Left ventricle myocardium inferior (tissue), 1 donor: ENCODE results near the gene TACC3. TPM values are rescaled to one million over a fixed set of nuclear protein-coding genes. Genes with fewer than 3 reads are reported as not detected.

Experiments
- DNase-seq: peaks from one replicate; pipeline ENCODE4 v3.0.0-alpha.2; 2020
- H3K27ac ChIP-seq: fragments of 200-600 bp; replicated peaks from 2 replicates; pipeline ENCODE4 v1.8.0; 2021
- H3K27me3 ChIP-seq: fragments of 200-600 bp; 2 replicates; pipeline ENCODE4 v1.8.0; 2021; ENCODE audit warnings: low read depth
- H3K36me3 ChIP-seq: fragments of 200-600 bp; 2 replicates; pipeline ENCODE4 v1.8.0; 2021
- H3K4me1 ChIP-seq: fragments of 200-600 bp; 2 replicates; pipeline ENCODE4 v1.8.0; 2021
- H3K4me3 ChIP-seq: fragments of 200-600 bp; 2 replicates; pipeline ENCODE4 v1.8.0; 2021; ENCODE audit warnings: mild to moderate bottlenecking, moderate library complexity
- H3K9me3 ChIP-seq: fragments of 200-600 bp; replicated peaks from 2 replicates; pipeline ENCODE4 v1.8.0; 2021
- intact Hi-C: fragments of 100-400 bp; cut with micrococcal nuclease; formaldehyde crosslinking; loops from one replicate; pipeline ENCODE4 v1.11.0; 2022
- total RNA-seq: library from RNA; stranded (reverse); fragmentation: NEBNext Ultra II Directional; extraction: Animal tissue kit (Norgen Biotek cat#: 25700); gene quantifications from one replicate; pipeline ENCODE4 v1.2.1, GENCODE V29; 2021
- TF ChIP-seq, protein P1 (sequence below): fragments of 200-600 bp; IDR thresholded peaks from 2 replicates; pipeline ENCODE4 v1.8.0; 2021; ENCODE audit warnings: antibody characterized with exemption, mild to moderate bottlenecking, borderline replicate concordance
- donor health status: DM: no; HTN: yes; CAD: no; lungs with severe emphysema.

Gene TACC3
- total RNA-seq, 1 donor from 2014 or later = 5.8 TPM

DNA sequence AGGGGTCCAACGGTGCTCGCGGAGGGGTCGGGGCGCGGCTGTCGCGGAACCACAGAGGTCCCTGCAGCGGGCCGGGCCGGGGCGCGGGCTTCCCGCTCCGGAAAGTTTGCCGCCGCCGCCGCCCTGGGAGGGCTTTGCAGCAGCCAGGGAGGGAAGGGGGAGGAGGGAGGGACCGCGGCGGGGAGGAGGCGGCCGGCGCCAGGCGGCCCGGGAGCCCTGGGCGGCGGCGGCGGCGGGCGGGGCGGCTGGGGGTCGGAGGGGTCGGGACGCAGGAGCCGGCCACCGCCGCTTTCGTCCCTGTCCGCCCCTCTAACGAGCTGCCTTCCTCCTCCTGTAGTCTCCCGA lies 72.1 kb downstream of the TACC3 start:
- H3K27me3 ChIP-seq = peaks cover 56% of the 10 kb centered on the region
- peak overlapping the region; percentile 69 for H3K4me3 ChIP-seq
- H3K36me3 ChIP-seq = no peaks in the 10 kb centered on the region
- no peaks in the 10 kb centered on the region for H3K9me3 ChIP-seq
- peak overlapping the region; percentile 63 for H3K27ac ChIP-seq
- intact Hi-C loops = no loop called here
- H3K4me1 ChIP-seq = peaks cover 29% of the 10 kb centered on the region
- peak; percentile 52 for DNase-seq
- TF ChIP-seq, protein P1, sequence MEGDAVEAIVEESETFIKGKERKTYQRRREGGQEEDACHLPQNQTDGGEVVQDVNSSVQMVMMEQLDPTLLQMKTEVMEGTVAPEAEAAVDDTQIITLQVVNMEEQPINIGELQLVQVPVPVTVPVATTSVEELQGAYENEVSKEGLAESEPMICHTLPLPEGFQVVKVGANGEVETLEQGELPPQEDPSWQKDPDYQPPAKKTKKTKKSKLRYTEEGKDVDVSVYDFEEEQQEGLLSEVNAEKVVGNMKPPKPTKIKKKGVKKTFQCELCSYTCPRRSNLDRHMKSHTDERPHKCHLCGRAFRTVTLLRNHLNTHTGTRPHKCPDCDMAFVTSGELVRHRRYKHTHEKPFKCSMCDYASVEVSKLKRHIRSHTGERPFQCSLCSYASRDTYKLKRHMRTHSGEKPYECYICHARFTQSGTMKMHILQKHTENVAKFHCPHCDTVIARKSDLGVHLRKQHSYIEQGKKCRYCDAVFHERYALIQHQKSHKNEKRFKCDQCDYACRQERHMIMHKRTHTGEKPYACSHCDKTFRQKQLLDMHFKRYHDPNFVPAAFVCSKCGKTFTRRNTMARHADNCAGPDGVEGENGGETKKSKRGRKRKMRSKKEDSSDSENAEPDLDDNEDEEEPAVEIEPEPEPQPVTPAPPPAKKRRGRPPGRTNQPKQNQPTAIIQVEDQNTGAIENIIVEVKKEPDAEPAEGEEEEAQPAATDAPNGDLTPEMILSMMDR = no peak

- Histone ChIP-seq H3K27ac (peak overlapping the region; percentile 63), H3K4me3 (peak overlapping the region; percentile 69), H3K36me3 (no peaks in the 10 kb centered on the region), H3K9me3 (no peaks in the 10 kb centered on the region), H3K27me3 (peaks cover 62% of the 10 kb centered on the region), H3K4me1 (peaks cover 29% of the 10 kb centered on the region)
- DNase-seq = no peak
- TF ChIP-seq, protein P1 = no peak
- intact Hi-C loops = no loop called here
These were observed 72.9 kb downstream of the TACC3 start for GRCh38 chr4:1793940-1794808.

Other genes with a start within 250 kb of the TACC3 start
- 0.71 TPM for gene FAM53A, start 37.2 kb upstream of the TACC3 start, total RNA-seq
- gene SLBP, start 9.2 kb upstream of the TACC3 start, total RNA-seq = 11.7 TPM
- gene TMEM129, start 198 bp upstream of the TACC3 start, total RNA-seq = 29.6 TPM
- gene FGFR3, start 71.8 kb downstream of the TACC3 start, total RNA-seq = 3.5 TPM
- 38.8 TPM for gene LETM1, start 134.6 kb downstream of the TACC3 start, total RNA-seq
- gene NSD2, start 149.9 kb downstream of the TACC3 start, total RNA-seq = 42.5 TPM